Smooth muscle cell (in vitro differentiated cells): ENCODE measurements around the gene CAMTA1. TPM values are rescaled to one million over a fixed set of nuclear protein-coding genes. Genes with fewer than 3 reads are reported as not detected.

Experiments
- DNase-seq: peaks from one replicate; lab custom pipeline; 2025; ENCODE audit not compliant: unreplicated experiment; lab: John Stamatoyannopoulos, UW
- H2AFZ ChIP-seq: fragments of 200-600 bp; sonication (generic); 2 replicates; pipeline ENCODE4 v1.6.0; 2016; ENCODE audit warnings: antibody characterized with exemption, low read depth, mild to moderate bottlenecking
- H3F3A ChIP-seq: fragments of 200-600 bp; sonication (generic); 2 replicates; pipeline ENCODE4 v1.6.0; 2017; ENCODE audit warnings: antibody characterized with exemption, low read depth
- H3K27ac ChIP-seq: fragments of 200-600 bp; sonication (generic); 2 replicates; pipeline ENCODE4 v1.5.1; 2016; ENCODE audit warnings: low read depth, mild to moderate bottlenecking
- H3K27me3 ChIP-seq: fragments of 200-600 bp; sonication (generic); 2 replicates; pipeline ENCODE4 v1.6.1; 2016; ENCODE audit warnings: low read depth, mild to moderate bottlenecking
- H3K36me3 ChIP-seq: fragments of 200-600 bp; sonication (generic); 2 replicates; pipeline ENCODE4 v1.5.1; 2016; ENCODE audit warnings: low read depth
- H3K4me1 ChIP-seq: fragments of 200-600 bp; sonication (generic); 2 replicates; pipeline ENCODE4 v1.5.1; 2016; ENCODE audit warnings: low read depth
- H3K4me2 ChIP-seq: fragments of 200-600 bp; sonication (generic); 2 replicates; pipeline ENCODE4 v1.6.0; 2016; ENCODE audit warnings: mild to moderate bottlenecking
- H3K4me3 ChIP-seq: fragments of 200-600 bp; sonication (generic); 2 replicates; pipeline ENCODE4 v1.5.1; 2016; ENCODE audit warnings: mild to moderate bottlenecking
- H3K79me2 ChIP-seq: fragments of 200-600 bp; sonication (generic); 2 replicates; pipeline ENCODE4 v1.6.0; 2016; ENCODE audit warnings: low read depth, mild to moderate bottlenecking
- H3K9ac ChIP-seq: fragments of 200-600 bp; sonication (generic); 2 replicates; pipeline ENCODE4 v1.6.0; 2016; ENCODE audit warnings: low read depth
- H3K9me3 ChIP-seq: fragments of 200-600 bp; sonication (generic); replicated peaks from 2 replicates; pipeline ENCODE4 v1.5.1; 2016; ENCODE audit warnings: low read depth
- H4K20me1 ChIP-seq: fragments of 200-600 bp; sonication (generic); 2 replicates; pipeline ENCODE4 v1.6.0; 2016; ENCODE audit warnings: low read depth
- CTCF ChIP-seq: fragments of 200-600 bp; sonication (generic); IDR thresholded peaks from 2 replicates; pipeline ENCODE4 v1.5.1; 2017; ENCODE audit warnings: borderline replicate concordance, mild to moderate bottlenecking, antibody characterized with exemption; ENCODE audit not compliant: insufficient read depth, poor library complexity, severe bottlenecking
- WGBS: methylation state at CpG from one replicate; pipeline ENCODE4 v1.1.7; 2016; ENCODE audit warnings: low lambda C conversion rate; 5-methylcytosine and 5-hydroxymethylcytosine counted together
- polyA plus RNA-seq: library from polyadenylated mRNA; unstranded; fragments of >200 nt; fragmentation: Nextera tagmentation; extraction: Ambion mirVana; gene quantifications from 2 replicates; pipeline ENCODE4 v1.2.1, GENCODE V29; 2016
- total RNA-seq: library from RNA; depleted of rRNA; stranded (reverse); fragments of >200 nt; gene quantifications from 2 replicates; pipeline ENCODE4 v1.2.3, GENCODE V29; 2014

The CAMTA1 gene
- total and polyA plus RNA-seq, 2 experiments from 2014 or later, result 139 to 145 TPM

- H2AFZ ChIP-seq, result no peak overlapping the region
- H3K4me3 ChIP-seq, result no peak overlapping the region
- H3K4me1 ChIP-seq, result no peaks in the 10 kb centered on the region
- no peak for DNase-seq
- WGBS, result 81% methylated on average over 6 of the region's 7 CpGs
- H3K79me2 ChIP-seq, result no peaks in the 10 kb centered on the region
- no peak overlapping the region for H3K27ac ChIP-seq
- no peak for TF ChIP-seq CTCF
- H3K9ac ChIP-seq, result no peak overlapping the region
- peaks cover 9% of the 10 kb centered on the region for H3K27me3 ChIP-seq
- no peaks in the 10 kb centered on the region for H3K9me3 ChIP-seq
- H3K36me3 ChIP-seq, result no peaks in the 10 kb centered on the region
- H3K4me2 ChIP-seq, result no peak overlapping the region
- no peaks in the 10 kb centered on the region for H3F3A ChIP-seq
- no peaks in the 10 kb centered on the region for H4K20me1 ChIP-seq
Measured at GRCh38 chr1:7624791-7625355, 839.6 kb downstream of the CAMTA1 start.

GRCh38 chr1:7625401-7625800, 840.1 kb downstream of the CAMTA1 start:
- H4K20me1 ChIP-seq, result no peaks in the 10 kb centered on the region
- TF ChIP-seq CTCF, result no peak
- H3K4me2 ChIP-seq, result no peak overlapping the region
- H3K27me3 ChIP-seq, result peaks cover 9% of the 10 kb centered on the region
- H3K4me3 ChIP-seq, result no peak overlapping the region
- H3K36me3 ChIP-seq, result no peaks in the 10 kb centered on the region
- no peak overlapping the region for H2AFZ ChIP-seq
- no peak for DNase-seq
- H3F3A ChIP-seq, result no peaks in the 10 kb centered on the region
- H3K9me3 ChIP-seq, result no peaks in the 10 kb centered on the region
- WGBS, result 94% methylated on average over 12 of the region's 12 CpGs
- no peak overlapping the region for H3K9ac ChIP-seq
- H3K79me2 ChIP-seq, result no peaks in the 10 kb centered on the region
- no peak overlapping the region for H3K27ac ChIP-seq
- H3K4me1 ChIP-seq, result no peaks in the 10 kb centered on the region

GRCh38 chr1:7628273-7628672, 843.0 kb downstream of the CAMTA1 start:
- H3K27ac ChIP-seq, result no peak overlapping the region
- no peaks in the 10 kb centered on the region for H3F3A ChIP-seq
- H4K20me1 ChIP-seq, result no peaks in the 10 kb centered on the region
- no peaks in the 10 kb centered on the region for H3K4me1 ChIP-seq
- H3K36me3 ChIP-seq, result no peaks in the 10 kb centered on the region
- no peaks in the 10 kb centered on the region for H3K79me2 ChIP-seq
- no peak for DNase-seq
- no peak overlapping the region for H3K4me2 ChIP-seq
- 84% methylated on average over 4 of the region's 4 CpGs for WGBS
- H3K9ac ChIP-seq, result no peak overlapping the region
- no peaks in the 10 kb centered on the region for H3K9me3 ChIP-seq
- no peak overlapping the region for H3K4me3 ChIP-seq
- H3K27me3 ChIP-seq, result peaks cover 9% of the 10 kb centered on the region
- no peak for TF ChIP-seq CTCF
- no peak overlapping the region for H2AFZ ChIP-seq

GRCh38 chr1:7629011-7629410, 843.8 kb downstream of the CAMTA1 start:
- H3K36me3 ChIP-seq, result no peaks in the 10 kb centered on the region
- H3K4me1 ChIP-seq, result no peaks in the 10 kb centered on the region
- H3K9me3 ChIP-seq, result no peaks in the 10 kb centered on the region
- no peak for DNase-seq
- no peaks in the 10 kb centered on the region for H4K20me1 ChIP-seq
- H3K27me3 ChIP-seq, result peaks cover 9% of the 10 kb centered on the region
- H3F3A ChIP-seq, result no peaks in the 10 kb centered on the region
- H3K4me2 ChIP-seq, result no peak overlapping the region
- 91% methylated on average over 8 of the region's 8 CpGs for WGBS
- no peaks in the 10 kb centered on the region for H3K79me2 ChIP-seq
- no peak overlapping the region for H2AFZ ChIP-seq
- TF ChIP-seq CTCF, result no peak
- H3K9ac ChIP-seq, result no peak overlapping the region
- no peak overlapping the region for H3K4me3 ChIP-seq
- no peak overlapping the region for H3K27ac ChIP-seq
